HK-2 (cell line): ENCODE results near the gene NOX4.

Source experiments
- DNase-seq: peaks from one replicate; pipeline ENCODE4 v3.0.0-alpha.2; 2018; ENCODE audit not compliant: unreplicated experiment

NOX4 gene

DNA sequence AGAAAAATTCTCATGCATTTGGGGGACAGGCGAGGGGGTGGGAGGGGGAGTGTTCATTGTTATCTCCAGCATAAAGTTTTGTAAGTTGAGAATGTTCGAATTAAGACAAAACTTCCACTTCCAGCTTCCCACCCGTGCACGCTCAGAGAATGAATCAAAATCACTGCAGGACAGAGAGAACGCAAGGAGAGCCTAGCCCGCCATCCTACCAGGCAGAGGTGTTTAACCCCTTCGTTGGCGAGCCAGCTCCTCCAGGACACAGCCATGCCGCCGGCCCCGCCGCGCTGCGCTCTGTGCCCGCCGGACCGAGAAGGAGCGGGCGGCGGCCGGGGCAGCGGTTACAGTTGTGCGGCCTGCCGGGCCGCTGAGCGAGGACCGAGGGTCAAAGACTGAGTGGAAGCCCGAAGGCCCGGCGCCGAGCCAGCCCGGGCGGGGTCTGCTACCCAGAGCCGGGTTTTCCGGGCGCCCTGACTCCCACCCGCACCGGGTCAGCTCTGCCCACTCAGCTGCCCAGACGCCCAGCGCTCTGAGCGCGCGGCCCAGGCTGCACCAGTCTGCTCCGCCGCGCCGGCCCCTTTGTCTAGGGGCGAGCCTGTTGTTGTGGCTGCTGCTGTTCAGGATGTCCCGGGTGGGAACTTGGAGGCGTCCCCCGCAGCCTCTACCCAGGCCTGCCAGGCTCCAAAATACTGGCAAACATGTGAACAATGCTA, at the start of gene NOX4:
NOX4 (minus strand) TSS at position 395 of the 710 bp plus-strand sequence; CDS start at position 266, 129 bp downstream.
- no peak for DNase-seq

DNA sequence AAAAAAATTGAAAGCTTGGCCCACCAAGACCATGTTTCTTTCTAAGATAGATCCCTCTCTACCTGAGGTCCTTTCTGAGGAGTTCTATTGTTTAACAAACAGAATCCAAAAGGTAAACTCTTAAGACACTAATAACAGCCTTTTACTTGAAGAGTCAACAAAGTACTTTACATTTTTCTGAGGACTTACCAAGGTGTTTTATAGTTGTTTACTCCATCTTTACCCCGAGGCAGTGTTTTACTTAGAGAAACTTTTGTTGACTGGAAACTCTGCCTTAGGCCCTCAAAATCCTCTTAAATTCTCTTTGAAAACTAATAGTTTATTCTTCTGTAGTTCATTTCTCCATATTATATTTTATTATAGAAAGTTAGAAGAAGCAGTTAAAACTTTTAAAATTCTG, 49.7 kb upstream of the NOX4 start:
- no peak for DNase-seq

DNA sequence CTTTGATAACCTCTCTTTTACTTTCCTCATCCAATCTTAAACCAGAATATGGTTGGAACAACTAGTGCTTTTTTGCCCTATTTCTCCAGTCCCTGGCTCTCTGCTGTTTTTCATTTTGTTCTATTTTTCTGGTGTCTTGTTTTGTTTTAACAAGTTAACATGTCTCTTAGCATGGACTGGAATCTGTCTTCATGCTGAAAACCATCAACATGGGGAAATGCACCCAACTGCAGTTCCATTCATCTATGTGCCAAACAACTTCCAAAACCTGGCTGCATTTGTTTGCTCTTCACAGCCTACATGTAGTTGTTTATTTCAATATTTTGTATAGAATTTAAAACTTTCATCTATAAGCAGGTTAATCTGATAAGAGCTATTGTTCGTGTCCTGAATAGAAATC, 46.8 kb upstream of the NOX4 start:
- no peak for DNase-seq

DNA sequence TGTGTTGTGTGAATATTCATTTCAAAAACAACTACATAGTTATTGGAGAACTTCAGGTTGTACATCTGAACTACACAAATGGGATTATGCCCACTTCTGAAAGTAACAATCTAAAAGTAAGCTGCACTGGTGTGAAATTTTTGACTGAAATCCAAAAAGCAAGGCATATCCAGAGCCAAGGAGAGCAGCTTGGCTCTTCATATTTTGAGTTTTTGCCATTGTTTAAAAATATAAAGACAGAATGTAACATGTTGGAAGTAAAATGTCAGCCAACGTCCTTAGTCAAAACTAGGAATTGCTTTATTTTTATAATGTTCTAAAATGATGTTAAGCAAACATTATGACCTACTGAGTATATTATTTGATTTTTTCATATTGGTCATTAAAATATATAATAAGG, 45.8 kb upstream of the NOX4 start:
- DNase-seq: no peak

DNA sequence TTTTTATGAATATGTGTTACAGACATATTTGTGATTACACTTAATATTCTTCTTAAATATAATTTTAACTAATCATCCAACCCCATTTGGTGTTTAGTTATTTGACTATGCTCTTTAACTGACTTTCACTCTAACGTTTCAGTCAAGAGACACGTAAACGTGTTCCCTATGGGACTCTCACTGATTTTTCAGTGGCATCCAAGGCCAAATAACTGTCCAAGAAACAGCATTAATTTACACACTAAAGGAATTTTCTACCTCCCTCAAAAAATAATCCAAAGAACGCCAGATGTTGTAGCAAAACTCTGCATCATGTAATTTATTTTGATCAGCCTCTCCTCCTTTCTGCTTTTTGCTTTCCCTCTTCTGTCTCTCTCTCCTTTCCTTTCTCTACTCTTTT, 44.0 kb upstream of the NOX4 start:
- DNase-seq: no peak

DNA sequence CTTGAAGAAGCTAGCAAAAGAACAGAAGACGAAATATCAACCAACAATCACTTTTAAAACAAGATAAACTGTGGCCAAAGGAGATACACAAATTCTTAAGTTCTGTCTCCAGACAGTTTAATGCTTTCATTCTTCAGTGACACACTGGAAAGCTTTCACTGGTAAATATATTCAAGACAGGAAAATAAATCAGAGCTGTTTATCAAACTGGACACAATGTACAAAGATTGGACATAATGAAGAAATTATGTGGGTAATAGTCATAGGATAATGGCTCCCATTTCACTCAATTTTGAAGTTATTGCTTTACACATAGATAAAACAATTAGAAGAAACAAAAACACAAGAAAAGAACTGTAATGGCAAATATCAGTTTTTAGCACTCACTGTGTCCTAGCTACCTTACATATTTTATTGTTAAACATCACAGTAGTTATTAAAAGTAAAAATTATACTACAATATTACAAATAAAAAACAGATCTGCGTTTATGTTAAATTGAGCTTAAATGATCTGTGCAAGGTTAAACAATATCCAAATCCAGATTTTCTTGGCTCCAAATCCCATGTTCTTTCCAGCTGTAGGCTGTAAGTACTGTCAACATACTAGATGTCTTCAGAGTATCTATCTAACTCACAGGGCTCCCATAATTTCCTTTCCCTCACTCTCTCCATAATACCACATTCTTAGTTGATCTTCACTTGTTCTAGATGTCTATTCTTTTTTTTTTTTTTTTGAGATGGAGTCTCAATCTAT, 38.6 kb upstream of the NOX4 start:
- no peak for DNase-seq

DNA sequence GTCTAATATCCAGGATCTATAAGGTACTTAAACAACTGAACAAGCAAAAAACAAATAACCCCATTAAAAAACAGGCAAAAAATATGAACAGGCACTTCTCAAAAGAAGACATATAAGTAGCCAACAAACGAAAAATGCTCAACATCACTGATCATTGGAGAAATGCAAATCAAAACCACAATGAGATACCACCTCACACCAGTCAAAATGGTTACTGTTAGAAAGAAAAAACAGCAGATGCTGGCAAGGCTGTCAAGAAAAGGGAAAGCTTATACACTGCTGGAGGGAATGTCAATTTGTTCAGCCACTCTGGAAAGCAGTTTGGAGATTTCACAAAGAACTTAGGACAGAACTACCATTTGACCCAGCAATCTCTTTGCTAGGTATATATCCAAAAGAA, 30.6 kb upstream of the NOX4 start:
- DNase-seq: no peak

DNA sequence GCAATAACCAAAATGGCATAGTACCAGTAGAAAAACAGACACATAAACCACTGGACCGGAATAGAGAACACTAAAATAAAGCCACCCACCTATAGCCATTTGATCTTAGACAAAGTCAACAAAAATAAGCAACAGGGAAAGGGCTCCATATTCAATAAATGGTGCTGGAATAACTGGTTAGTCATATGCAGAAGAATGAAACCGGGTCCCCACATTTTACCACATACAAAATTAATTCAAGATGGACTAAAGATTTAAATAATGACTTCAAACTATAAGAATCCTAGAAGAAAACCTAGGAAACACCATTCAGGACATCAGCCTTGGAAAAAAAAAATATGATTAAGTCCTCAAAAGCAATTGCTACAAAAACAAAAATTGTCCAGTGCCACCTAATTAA, 30.1 kb upstream of the NOX4 start:
- DNase-seq: no peak

DNA sequence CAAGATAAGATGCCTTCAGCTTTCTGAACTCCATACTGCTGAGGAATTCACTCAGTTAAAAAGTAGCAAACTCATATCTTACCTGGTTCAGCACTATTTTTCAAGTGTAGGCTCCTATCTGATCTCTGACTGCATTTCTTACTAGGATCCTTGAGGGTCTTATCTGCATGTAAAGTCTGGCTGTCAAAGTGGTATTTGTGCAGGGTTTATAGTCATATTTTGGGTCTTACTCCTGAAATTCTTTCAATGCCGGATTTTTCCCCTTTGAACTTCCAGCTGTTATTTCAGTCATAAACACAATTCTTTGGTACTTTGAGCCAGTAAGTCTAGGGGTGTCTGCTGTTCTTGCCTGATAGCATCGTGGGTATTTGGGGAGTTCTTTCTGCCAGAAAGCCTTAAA, 25.3 kb upstream of the NOX4 start:
- no peak for DNase-seq

DNA sequence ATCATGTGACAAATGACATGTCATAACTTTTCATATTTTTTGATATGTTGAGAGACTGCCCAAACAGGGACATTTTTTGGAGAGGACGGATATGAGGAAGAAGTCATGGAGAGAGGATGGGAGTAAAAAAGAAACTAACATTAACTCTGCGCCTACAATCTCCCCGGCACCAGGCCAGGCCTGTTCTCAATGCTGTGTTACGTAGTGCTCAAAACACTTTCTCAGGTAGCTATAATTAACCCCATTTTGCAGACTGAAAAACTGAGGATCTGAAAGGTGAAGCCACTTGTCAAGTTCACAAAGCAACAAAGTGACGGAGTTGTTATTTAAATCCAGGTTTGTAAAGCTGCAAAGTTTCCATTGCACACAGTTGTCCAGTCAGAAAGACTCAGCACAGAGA, 17.4 kb upstream of the NOX4 start:
- no peak for DNase-seq

DNA sequence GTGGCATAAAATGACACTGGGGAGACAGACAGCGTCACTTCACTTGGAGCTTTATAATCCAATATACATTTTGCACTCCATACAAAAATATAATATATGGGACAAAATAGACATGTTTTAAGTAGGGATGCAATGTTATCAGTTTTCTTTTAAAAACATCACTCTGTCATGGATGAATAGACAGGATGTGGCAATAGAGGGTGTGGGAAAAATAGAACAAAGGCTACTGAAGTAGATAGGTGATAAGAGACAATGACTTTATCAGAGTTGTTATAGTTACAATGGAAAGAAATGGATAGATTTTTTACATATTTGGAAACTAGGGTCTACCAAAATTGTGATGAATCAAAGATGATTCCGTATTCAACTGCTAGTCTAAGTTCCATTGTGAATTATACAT, 13.1 kb upstream of the NOX4 start:
- DNase-seq: no peak

DNA sequence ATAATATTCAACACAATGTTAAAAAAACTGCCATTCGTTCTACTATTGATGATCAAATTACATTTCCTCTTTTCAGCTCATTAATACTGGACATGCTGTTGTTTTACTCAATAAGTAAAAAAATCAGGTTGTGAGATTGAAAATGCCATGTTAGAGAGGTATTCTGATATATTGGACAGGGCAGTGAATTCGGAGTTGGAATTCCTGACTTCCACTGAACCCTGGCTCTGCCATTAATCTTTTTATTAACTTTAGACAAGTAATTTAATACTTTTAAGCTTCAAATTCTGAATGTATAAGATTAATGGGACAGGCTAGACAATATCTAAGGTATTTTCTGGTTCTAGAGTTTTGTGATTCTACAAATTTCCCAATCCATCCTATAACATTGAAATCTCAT, 12.2 kb upstream of the NOX4 start:
- no peak for DNase-seq

DNA sequence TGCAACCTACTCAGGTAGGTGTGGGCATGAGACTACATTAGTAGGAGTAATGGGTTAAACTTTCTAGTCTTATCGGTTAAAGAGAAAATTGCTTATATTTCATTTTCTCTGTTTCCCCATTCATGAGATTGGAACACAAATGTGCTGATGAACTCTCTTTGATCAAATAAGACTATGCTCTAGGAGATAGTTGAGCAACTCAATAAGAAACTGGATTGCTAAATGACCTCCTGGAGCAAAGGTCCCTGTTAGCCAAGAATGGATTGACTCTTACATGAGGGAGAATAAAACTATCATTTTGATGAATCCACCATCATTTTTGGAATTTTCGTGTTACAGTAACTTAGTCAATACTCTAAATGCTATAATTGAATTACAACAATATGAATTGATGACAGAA, 11.1 kb upstream of the NOX4 start:
- no peak for DNase-seq

DNA sequence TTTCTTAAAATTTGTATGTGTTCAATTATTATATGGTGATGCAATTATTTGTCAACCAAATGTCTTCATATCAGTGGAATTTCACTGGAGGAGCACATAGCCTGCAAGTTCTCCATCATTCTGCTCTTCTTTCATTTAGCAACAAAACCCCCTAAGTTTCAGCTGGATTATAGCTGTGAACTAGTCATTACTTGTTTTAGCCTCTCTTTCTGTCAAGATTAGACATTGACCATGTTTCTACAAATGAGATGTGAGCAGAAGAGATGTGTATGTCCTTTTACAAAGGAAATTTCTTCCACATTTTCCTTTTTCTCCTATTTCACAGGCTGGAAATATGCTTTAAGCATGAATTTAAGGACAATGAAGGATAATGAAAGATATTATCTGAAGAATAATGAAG, 9.2 kb upstream of the NOX4 start:
- no peak for DNase-seq

DNA sequence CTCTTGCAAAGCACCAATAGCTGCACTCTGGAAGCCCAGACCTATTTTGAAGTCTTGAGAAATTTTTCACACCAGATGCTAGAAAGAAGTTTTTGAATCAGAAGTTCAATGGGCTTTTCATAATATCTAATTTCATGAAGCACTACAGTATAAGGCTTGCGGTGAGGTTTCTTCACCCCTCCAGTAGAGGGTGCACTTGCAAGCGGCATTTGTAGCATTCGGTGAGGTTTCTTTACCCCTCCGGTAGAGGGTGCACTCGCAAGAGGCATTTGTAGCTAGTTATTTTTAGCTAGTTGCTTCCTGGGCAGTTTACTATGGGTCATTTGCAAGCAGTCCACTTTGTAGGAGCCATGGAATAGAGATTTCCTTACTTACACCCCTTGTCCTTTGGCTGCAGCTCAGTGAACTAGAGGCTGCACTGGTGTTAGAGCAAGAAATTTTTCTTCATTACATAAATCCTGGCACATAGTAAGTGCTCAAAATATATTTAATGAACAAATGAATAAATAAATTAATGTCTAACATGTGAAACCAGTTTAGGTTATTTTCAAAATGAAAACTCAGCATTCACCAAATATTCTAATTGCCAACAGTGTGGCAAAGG, 7.8 kb upstream of the NOX4 start:
- no peak for DNase-seq

DNA sequence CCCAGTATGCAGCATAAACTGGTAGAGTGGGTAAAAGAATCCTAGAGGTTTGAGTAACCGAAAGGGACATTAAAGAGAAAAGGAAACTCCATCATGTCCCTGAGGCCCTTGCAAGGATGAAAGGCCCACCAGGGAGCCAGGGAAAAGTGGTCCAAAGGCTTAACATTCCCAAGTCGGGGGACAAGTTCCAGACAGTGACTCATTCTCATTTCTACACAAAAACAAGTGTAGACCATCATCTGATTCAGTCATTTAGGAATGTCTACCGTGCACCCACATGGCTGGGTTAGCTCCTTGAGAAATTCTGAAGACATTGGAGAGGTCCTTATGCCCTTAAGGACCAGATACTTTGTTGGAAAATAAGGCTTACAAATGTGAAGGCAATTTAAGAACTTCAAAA, 4.8 kb upstream of the NOX4 start:
- peak; percentile 11 for DNase-seq

DNA sequence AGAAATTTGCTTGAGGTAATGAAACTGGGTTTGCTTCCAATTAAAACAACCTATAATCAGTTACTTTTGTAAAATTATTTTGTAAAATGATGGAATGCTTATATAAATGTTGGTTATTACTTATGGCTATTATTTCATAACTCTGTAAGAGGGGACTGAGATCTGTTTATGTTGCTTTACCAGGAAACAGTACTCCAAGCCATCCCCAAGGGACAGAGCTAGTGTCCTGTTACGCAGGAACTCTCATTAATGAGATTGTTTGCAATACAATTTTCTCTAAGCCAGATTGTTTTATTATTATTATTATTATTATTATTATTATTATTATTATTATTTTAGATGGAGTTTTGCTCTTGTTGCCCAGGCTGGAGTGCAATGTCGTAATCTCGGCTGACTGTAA, 2.3 kb upstream of the NOX4 start:
- DNase-seq: no peak

DNA sequence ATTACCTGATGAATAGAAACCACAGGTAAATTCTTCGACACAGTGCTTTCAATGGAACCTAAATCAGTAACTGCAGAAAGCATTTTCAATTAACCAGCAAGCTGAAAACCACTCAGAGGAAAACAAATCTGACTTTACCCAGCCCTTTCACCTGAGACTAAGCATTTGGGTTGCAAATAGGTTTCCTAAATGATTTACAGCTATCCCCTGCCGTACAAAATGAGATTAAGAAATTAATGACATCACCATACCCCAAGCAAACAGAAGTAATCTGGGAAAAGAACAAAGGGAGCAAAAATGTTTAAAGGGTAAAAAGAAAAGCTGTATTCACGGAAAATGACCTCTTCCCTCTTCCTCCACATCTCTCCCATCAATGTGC, 584 bp downstream of the NOX4 start:
- no peak for DNase-seq

DNA sequence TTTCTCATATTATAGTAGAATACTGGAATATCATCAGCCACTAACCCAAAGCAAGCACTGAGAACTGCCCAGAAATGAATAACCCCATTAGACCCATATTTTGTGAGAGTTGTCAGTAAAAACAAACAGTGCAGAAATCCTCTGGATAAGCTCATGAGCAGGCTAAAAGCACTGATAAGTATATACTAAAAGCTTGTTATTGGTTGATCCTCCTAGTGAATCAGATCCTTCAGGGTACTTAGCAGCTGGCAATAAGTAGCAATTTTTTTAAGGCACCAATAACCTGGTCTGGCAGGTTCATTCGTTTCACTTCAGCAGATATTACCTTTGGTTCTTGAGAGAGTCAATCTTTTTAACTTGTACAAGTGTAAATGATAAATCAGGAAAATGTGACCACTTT, 1.2 kb downstream of the NOX4 start:
- no peak for DNase-seq

DNA sequence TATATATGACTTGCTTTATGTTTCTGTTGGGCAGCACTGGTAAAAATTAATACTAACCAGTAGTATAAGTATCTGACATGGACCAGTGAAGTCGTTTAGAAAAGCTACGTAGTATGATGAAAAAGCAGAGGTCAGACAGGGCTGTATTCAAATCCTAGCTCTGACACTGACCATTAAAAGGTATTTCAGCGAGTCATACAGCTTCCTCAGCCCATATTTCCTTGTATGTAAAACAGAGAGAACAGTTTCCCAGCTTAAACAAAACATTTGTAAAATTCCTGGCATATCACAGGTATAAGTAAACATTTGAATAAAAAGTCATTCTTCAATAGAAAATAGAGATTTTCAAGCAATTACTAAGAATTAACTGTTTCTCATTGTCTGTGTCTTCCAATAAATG, 4.2 kb downstream of the NOX4 start:
- DNase-seq: no peak

DNA sequence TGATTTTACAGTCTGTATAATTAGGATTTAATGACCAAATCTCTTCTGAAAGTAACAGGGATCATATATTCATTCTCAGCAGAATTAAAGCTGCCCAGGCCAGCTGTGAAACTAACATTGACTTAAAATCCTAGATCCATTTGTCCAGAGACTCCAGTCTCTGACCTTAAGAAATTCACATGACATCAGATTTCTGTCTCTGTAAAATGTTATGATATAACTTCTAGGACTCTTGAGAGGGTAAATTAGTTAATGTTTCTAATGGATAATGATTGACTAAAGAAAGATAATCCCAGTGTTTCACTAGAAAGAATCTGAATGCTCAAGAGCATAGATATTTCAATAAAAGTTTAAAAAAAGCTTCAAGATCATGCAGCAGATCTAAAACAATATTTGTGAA, 6.3 kb downstream of the NOX4 start:
- DNase-seq: no peak

DNA sequence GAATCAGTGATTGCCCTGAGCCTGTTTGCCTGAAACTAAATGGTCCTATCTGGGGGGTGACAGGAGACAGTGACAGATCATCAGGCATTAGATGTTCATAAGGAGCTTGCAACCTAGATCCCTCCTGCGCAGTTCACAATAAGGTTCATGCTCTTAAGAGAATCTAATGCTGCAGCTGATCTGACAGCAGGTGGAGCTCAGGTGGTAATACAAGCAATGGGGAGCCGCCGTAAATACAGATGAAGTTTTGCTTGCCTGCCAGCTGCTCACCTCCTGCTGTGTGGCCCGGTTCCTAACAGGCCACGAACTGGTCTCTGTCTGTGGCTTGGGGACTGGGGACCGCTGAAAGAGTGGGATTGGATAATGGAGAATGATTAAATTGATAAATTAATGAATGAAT, 14.0 kb downstream of the NOX4 start:
- DNase-seq: no peak

DNA sequence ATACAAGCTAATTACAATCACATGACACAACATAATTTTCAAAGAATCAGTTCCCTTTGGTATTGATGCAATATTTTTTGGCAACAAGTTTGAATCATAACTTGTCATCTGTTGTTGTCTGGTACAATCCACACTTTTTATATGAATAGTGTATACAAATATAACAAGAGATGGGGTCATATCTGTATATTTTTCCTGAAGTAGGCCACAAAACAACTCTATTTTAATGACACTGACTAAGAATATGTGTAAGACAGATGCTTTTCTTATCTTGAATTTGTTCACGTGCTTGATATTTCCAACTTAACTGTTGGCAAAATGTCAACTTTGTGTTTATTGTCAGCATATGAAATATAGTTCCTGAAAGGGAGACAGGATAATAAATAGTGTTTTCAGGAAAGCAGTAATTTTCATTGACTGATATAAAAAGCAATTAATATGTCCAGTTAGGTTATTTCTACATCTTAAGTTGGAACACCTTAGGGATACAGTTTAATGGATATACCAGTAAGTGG, 27.9 kb downstream of the NOX4 start:
- DNase-seq: no peak
